WTC11 (cell line): Measurements from ENCODE around the gene RARRES2.

ENCODE experiments used
- TF ChIP-seq, protein P1 (sequence below): sonication (generic); formaldehyde crosslinking; IDR thresholded peaks from 2 replicates; pipeline ENCODE4 v1.8.0; 2022; ENCODE audit warnings: mild to moderate bottlenecking, missing genetic modification reagents
- TF ChIP-seq, protein P2 (sequence below): fragments of 200-600 bp; IDR thresholded peaks from 2 replicates; pipeline ENCODE4 v1.8.0; 2022; ENCODE audit warnings: antibody characterized with exemption

DNA sequence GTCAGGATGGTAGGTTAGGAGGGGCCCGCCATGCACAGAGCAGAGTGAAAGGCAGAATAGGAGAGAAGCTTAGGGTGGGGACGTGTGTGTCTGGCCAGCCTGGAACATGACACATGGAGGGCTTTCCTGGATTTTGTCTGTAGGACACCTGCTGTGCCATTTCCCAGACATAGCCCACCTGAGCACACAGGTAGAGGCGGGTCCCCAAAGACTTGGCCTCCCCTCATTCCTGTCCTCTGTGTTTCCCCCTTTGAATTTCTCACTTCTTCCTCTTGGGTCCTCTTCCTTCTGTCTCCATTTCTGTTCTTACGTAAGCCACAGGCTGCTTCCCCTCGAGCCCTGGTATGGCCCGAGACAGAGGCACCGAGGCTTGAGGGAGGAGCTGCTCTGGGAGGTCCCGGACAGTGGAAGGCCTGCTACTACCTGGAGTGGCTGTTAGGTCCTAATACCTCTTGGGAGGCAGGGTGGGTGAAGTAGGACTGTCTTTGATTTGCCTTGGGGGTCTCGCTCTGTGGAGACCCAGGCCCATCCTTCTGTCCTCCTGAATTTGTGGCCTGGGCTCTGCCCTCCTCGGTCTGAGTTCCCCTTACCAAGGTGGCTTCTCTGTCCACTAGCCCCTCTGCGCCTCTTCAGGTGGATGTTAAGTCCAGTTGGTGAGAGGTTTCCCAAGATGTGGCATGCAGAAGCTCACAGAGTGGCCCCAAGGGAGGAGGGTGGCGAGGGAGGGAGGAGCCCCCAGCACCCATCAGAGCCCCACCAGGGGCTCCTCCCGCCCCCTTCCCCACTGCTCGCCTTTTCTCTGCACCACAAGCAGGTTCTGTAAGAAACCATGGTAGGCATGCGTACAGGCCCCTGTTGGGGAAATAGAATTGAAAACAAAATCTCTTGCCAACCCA, 43.2 kb upstream of the RARRES2 start:
- TF ChIP-seq, protein P1, sequence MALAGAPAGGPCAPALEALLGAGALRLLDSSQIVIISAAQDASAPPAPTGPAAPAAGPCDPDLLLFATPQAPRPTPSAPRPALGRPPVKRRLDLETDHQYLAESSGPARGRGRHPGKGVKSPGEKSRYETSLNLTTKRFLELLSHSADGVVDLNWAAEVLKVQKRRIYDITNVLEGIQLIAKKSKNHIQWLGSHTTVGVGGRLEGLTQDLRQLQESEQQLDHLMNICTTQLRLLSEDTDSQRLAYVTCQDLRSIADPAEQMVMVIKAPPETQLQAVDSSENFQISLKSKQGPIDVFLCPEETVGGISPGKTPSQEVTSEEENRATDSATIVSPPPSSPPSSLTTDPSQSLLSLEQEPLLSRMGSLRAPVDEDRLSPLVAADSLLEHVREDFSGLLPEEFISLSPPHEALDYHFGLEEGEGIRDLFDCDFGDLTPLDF: no peak
- TF ChIP-seq, protein P2, sequence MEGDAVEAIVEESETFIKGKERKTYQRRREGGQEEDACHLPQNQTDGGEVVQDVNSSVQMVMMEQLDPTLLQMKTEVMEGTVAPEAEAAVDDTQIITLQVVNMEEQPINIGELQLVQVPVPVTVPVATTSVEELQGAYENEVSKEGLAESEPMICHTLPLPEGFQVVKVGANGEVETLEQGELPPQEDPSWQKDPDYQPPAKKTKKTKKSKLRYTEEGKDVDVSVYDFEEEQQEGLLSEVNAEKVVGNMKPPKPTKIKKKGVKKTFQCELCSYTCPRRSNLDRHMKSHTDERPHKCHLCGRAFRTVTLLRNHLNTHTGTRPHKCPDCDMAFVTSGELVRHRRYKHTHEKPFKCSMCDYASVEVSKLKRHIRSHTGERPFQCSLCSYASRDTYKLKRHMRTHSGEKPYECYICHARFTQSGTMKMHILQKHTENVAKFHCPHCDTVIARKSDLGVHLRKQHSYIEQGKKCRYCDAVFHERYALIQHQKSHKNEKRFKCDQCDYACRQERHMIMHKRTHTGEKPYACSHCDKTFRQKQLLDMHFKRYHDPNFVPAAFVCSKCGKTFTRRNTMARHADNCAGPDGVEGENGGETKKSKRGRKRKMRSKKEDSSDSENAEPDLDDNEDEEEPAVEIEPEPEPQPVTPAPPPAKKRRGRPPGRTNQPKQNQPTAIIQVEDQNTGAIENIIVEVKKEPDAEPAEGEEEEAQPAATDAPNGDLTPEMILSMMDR: no peak
